IPS DF 19.7 (cell line): ENCODE data around the gene ADAM12.

Source experiments
- DNase-seq: peaks from one replicate; pipeline ENCODE4 v3.0.0-alpha.2; 2013; ENCODE audit warnings: low read depth, low spot score

Gene ADAM12

DNA sequence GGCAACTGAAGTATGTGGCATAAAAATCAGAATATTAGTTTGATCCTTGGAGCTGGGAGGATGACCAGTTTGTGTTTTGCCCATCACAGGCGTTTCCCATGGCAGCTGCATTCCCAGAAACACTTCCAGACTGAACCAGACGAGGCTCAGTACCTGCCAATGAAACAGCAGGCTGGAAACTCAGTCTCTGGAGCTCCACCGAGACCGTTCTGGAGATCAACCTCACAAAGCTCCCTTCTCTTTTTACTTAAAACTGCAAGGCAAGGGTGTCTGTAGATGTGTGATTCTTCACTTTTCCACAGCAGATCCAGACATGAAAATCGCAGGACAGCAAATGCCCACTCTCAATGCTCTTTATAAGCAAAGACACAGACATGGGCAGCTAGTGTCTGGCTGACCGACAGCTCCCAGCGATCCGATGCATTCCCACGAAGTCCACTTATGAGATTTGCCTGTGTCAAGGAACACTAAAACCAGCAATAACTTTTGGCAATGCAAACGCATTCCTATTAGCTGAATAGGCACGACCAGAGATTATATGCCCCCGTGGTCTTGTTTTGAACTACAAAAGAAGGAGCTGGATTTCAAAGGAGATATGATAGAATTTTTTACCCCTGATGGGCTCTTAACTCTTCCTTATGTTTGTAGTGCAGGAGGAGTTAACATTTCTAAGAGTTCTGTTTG lies 72.6 kb downstream of the ADAM12 start:
- no peak for DNase-seq

- DNase-seq = no peak
Observed at GRCh38 chr10:126314863-126315493, 73.3 kb downstream of the ADAM12 start.

DNA sequence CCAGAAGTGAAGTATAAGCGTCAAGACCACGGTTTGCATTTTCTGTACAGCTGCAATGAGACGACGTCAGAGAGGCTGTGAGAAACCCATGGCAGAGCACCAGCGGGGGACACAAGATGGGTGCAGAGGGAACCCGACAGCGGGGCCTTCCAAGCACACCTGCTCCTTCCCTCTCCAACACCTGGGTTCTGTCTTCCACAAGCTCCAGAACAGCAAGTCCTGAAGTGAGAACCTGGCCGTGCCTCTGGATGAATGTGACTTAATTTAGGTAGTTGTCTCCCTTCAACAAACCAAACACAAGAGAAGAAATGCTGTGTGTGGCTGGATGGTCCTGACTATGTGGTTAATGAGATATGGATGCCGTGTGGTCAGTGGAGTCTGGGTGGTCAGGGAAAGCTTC lies 76.1 kb downstream of the ADAM12 start:
- DNase-seq = no peak

DNA sequence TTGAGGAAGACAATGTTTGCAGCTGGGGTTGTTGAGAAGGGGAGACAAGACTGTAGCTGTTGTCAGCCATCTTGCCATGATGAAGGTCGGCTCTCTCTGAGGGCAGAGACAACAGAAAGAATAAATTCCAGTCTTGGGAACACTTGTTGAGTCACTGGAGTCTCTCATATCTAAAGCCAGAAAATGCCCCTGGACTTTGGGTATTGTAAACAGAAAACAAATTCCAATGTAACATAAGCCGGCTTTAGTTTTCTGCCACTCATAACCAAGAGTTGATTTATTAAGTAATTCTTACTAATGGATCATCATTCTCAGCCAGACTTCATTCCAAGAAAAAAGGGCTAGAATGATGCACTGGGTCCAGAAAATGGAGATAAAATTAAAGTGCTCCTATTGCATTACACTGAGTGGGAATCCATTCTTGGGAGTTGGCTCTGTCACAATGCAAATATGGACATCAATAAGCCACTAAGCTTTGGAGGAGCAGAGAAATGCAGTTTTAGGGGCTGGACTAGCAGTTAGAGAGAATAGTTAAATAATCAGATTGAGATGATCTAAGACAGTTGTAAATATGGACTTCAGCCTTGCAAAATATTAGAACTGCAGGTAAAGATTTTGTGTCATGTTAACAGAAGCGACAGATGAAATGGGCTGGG lies 78.9 kb downstream of the ADAM12 start:
- no peak for DNase-seq

DNA sequence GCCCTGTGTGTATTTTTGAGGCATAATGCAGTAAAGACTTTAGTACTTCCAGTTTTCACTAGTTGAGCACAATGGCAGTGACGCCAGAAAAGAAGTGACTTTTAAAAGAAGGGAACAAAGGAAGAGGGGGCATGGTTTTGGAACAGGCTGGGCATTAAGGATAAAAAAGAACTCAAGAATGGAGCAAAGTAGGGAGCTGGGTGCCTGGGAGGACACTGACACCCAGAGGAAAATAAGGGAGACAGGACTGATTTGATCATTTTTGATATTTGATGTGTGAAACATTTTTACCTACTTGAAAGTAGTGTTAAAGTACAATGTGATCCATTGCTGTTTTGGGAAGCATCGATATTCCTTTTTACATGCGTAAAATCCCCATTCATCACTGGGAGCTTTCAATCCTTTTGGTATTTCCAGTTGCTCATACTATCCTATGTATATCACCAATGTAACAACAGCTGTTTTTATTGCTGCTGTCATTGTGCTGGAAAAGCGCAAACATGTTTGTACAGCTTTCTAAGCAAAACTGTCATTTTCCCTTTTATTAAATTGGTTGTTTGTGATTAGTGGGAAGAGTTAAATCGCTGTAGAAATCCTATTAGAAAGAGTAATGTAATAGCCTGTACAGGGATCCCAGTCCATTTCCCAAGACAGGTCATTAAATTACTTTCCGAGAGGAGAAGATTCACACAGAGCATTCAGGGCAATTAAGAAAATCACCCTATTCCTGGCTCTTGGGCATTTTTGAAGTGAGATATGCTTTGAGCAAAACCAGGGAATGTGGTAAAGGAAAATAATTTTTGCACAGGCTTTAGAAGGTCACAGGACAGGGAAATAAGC lies 85.2 kb downstream of the ADAM12 start:
- DNase-seq = no peak

DNA sequence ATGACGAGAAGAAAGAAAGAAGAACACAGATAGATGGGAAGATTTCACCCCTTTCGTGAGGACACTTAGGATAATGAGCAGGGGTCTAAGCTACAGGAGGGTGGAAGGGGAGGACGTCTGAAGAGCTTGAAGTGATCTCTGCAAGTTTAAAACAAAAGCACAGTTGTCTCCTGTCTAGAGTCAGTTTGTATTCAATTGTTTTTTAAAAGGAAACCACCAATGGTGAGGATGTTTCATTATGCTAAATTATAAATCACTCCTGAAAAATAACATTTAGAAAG lies 85.9 kb downstream of the ADAM12 start:
- DNase-seq = no peak

GRCh38 chr10:126301701-126302475 lies 86.4 kb downstream of the ADAM12 start:
- no peak for DNase-seq

- DNase-seq = no peak
Observed at GRCh38 chr10:126294451-126294850, 93.8 kb downstream of the ADAM12 start.

GRCh38 chr10:126290232-126290631 lies 98.0 kb downstream of the ADAM12 start:
- DNase-seq = no peak

- DNase-seq = no peak
Observed at GRCh38 chr10:126288547-126289493, 99.5 kb downstream of the ADAM12 start.

GRCh38 chr10:126286256-126286780 lies 102.0 kb downstream of the ADAM12 start:
- DNase-seq = no peak

DNA sequence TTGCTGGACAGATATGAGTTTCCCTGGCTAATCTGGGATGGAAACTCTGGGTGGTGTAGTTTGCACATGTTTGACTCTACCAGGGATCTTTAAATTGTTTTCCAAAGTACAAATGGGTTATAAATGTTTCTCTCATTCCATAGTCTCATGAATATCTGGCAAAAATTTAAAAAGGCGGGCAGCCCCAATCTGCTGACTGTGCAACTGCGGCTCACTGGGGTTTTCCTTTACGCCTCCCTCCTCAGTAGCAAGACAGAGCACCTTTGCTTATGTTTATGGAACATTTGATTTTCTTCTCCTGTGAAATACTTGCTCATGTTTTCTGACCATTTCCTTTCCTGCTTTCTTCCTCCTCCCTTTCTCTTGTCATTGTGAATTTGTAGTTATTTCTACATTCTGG lies 105.0 kb downstream of the ADAM12 start:
- no peak for DNase-seq

GRCh38 chr10:126278851-126279250 lies 109.4 kb downstream of the ADAM12 start:
- no peak for DNase-seq

GRCh38 chr10:126277181-126277580 lies 111.1 kb downstream of the ADAM12 start:
- no peak for DNase-seq

- no peak for DNase-seq
Observed at GRCh38 chr10:126272526-126272925, 115.8 kb downstream of the ADAM12 start.

DNA sequence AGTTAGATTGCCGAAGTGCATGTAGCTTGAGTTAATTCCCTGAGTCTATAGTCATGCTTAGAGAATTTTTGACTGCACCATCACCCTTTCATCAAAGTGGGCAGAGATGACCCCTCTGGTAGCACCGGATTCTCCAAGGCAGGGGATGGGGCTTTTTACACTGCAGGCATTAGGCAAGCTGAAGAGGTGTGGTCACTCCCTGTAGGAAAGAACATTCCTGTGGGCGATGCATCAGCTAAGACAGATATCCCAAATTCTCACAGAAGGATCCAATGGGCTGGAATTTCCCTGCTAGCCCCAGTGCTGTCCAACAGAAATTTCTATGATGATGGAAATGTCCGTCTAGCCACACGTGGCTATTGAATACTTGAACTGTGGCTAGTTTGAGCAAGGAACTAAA lies 118.2 kb downstream of the ADAM12 start:
- no peak for DNase-seq

DNA sequence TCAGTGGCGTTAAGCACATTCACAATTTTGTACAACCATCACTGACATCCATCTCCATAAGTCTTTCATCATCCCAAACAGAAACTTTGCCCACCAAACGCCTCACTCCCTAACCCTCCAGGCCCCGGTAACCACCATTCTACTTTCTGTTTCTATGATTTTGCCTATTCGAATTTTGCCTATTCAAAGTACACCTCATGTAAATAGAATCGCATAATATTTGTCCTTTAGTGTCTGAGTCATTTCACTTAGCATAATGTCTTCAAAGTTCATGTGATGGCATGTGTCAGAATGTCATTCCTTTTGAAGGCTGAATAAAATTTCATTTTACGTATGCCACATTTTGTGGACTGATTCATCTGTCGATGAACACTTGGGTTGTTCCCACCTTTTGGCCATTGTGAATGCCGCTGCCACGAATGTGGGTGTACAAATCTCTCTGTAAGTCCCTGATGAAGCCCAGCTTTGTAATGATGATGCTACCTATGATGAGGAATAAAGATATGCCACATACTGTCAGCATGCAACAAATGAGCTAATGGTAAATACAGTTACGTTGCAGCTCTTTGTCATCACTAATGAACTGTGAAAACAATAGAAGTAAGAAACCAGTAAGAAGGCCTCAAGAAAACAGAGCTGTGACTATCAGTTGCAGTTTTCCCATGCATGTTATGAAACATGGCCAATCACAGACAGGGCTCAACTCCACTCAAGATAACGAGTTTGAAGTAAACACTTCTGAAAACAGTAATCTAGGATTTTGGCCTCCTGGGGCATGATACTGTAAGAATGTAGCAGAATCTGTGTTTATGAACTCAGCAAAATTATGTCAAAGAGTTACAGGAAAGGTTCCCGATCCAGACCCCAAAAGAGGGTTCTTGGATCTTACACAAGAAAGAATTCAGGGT lies 120.0 kb downstream of the ADAM12 start:
- no peak for DNase-seq

GRCh38 chr10:126264102-126265018 lies 123.9 kb downstream of the ADAM12 start:
- no peak for DNase-seq
